Activated CD8-positive, alpha-beta memory T cell treated with anti-CD3 and anti-CD28 coated beads, Interleukin-2, amount 10 ng/mL, durations not matched to agents 7 days and 5 days (primary cell): Measurements from ENCODE around the gene HLA-A. TPM values are rescaled to one million over a fixed set of nuclear protein-coding genes. Genes with fewer than 3 reads are reported as not detected.

Source experiments
- ATAC-seq: fragments of 150-1000 bp; cut with Tn5 transposase; one replicate; pipeline ENCODE4 v1.10.0; 2021; ENCODE audit warnings: moderate library complexity
- CTCF ChIA-PET: fragments of 350-600 bp; sonication (Branson Sonifier 250); formaldehyde crosslinking; loops from one replicate; lab custom pipeline; 2021; ENCODE audit warnings: antibody characterized with exemption; lab: Charles Lee
- DNase-seq: peaks from one replicate; pipeline ENCODE4 v3.0.0-alpha.2; 2020
- H3K27ac Mint-ChIP-seq: one replicate; pipeline ENCODE4 v1.8.0; 2021; ENCODE audit warnings: mild to moderate bottlenecking, mixed read lengths
- H3K27me3 Mint-ChIP-seq: one replicate; pipeline ENCODE4 v1.8.0; 2021; ENCODE audit warnings: mixed read lengths
- H3K36me3 Mint-ChIP-seq: one replicate; pipeline ENCODE4 v1.8.0; 2021; ENCODE audit warnings: mild to moderate bottlenecking, mixed read lengths
- H3K4me1 Mint-ChIP-seq: one replicate; pipeline ENCODE4 v1.8.0; 2021; ENCODE audit warnings: mixed read lengths
- H3K4me3 Mint-ChIP-seq: one replicate; pipeline ENCODE4 v1.8.0; 2021; ENCODE audit warnings: mild to moderate bottlenecking, moderate library complexity, mixed read lengths
- H3K9me3 Mint-ChIP-seq: one replicate; pipeline ENCODE4 v1.8.0; 2022; ENCODE audit warnings: low read depth, mixed read lengths
- total RNA-seq, 2 experiments: library from RNA; stranded (reverse); gene quantifications; one replicate each; pipeline ENCODE4 v1.2.3, GENCODE V29; 2021

The HLA-A gene
- total RNA-seq, 2 experiments from 2014 or later: 1,622 to 2,021 TPM

- CTCF ChIA-PET: interaction anchor here (0.8 to 1.4 kb wide), 2 partner anchors 23 to 95 kb away, joined by 3 to 9 read pairs; no protein-coding TSS in a partner anchor
- H3K36me3 Mint-ChIP-seq: peaks cover 46% of the 10 kb centered on the region
- H3K27ac Mint-ChIP-seq: peak overlapping the region; percentile 99
- H3K9me3 Mint-ChIP-seq: peaks cover 2% of the 10 kb centered on the region
- no peaks in the 10 kb centered on the region for H3K27me3 Mint-ChIP-seq
- DNase-seq: no peak
- peak overlapping the region; percentile 88 for H3K4me3 Mint-ChIP-seq
- peaks cover 39% of the 10 kb centered on the region for H3K4me1 Mint-ChIP-seq
- no peak for ATAC-seq
These were observed 437 bp upstream of the HLA-A start for GRCh38 chr6:29941916-29942274.

DNA sequence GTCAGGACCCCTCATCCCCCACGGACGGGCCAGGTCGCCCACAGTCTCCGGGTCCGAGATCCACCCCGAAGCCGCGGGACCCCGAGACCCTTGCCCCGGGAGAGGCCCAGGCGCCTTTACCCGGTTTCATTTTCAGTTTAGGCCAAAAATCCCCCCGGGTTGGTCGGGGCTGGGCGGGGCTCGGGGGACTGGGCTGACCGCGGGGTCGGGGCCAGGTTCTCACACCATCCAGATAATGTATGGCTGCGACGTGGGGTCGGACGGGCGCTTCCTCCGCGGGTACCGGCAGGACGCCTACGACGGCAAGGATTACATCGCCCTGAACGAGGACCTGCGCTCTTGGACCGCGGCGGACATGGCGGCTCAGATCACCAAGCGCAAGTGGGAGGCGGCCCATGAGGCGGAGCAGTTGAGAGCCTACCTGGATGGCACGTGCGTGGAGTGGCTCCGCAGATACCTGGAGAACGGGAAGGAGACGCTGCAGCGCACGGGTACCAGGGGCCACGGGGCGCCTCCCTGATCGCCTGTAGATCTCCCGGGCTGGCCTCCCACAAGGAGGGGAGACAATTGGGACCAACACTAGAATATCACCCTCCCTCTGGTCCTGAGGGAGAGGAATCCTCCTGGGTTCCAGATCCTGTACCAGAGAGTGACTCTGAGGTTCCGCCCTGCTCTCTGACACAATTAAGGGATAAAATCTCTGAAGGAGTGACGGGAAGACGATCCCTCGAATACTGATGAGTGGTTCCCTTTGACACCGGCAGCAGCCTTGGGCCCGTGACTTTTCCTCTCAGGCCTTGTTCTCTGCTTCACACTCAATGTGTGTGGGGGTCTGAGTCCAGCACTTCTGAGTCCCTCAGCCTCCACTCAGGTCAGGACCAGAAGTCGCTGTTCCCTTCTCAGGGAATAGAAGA is 978 bp downstream of the HLA-A start:
- Mint-ChIP-seq H3K36me3 (peaks cover 56% of the 10 kb centered on the region), H3K4me1 (peaks cover 39% of the 10 kb centered on the region), H3K4me3 (peak overlapping the region; percentile 88), H3K27ac (peak overlapping the region; percentile 99), H3K9me3 (no peaks in the 10 kb centered on the region), H3K27me3 (no peaks in the 10 kb centered on the region)
- ATAC-seq (peak; percentile 2), DNase-seq (peak; percentile 62)
- CTCF ChIA-PET: no interaction called here

GRCh38 chr6:29945281-29945820 is 3.0 kb downstream of the HLA-A start:
- no peak for ATAC-seq
- no peaks in the 10 kb centered on the region for H3K9me3 Mint-ChIP-seq
- H3K36me3 Mint-ChIP-seq: peaks cover 60% of the 10 kb centered on the region
- DNase-seq: no peak
- CTCF ChIA-PET: interaction anchor here (1.1 kb wide), 1 partner anchor 96 kb away, joined by 3 read pairs; no protein-coding TSS in a partner anchor
- H3K4me3 Mint-ChIP-seq: peak overlapping the region; percentile 88
- no peaks in the 10 kb centered on the region for H3K27me3 Mint-ChIP-seq
- H3K4me1 Mint-ChIP-seq: peaks cover 35% of the 10 kb centered on the region
- H3K27ac Mint-ChIP-seq: peak overlapping the region; percentile 75

GRCh38 chr6:29946223-29947076 is 4.1 kb downstream of the HLA-A start:
- Mint-ChIP-seq H3K4me1 (peaks cover 27% of the 10 kb centered on the region), H3K36me3 (peaks cover 60% of the 10 kb centered on the region), H3K27me3 (no peaks in the 10 kb centered on the region), H3K27ac (peak overlapping the region; percentile 75), H3K4me3 (peak overlapping the region; percentile 88), H3K9me3 (no peaks in the 10 kb centered on the region)
- CTCF ChIA-PET: no interaction called here
- no peak for ATAC-seq
- no peak for DNase-seq

DNA sequence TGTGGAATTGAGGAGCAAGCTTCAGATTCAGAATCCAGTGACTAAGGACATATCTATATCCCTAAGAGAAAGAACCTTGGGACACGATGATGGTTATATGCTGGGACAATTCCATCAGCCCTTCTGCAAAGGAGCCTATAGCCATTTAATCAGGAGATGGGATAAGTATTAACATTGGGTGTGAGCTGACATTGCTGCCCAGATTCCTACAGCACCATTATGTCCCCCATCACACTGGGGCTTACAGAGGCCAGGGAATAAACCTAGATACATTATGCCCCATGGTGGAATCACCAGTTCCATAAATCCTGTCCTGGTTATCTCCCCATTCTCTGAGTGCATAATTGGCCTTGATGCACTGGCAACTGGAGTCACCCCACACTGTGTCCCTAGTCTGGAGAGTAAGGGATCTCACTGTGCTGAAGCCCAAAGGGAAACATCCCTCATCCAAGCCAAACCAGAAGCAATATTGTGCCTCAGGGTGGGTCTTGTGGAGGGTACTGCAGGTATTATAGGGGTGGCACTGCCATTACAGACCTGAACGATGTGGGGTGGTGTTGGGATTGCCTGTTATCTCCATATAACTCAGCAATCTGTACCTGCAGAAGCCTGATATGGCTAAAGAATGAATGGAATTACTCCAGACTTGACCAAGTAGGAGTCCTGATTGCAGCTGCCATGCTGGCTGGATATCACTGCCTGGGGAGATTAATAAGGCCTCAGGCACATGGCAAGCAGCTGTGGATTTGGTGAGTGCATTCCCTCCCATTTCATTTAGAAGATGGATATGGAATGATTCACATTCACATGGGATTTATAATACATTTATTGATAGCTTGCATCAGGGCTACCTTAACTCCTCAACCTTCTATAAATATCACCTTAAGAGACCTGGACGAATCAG is 5.0 kb downstream of the HLA-A start:
- no peak overlapping the region for H3K4me3 Mint-ChIP-seq
- no peaks in the 10 kb centered on the region for H3K27me3 Mint-ChIP-seq
- DNase-seq (no peak), ATAC-seq (no peak)
- CTCF ChIA-PET: no interaction called here
- H3K4me1 Mint-ChIP-seq: peaks cover 25% of the 10 kb centered on the region
- H3K27ac Mint-ChIP-seq: no peak overlapping the region
- no peaks in the 10 kb centered on the region for H3K9me3 Mint-ChIP-seq
- peaks cover 59% of the 10 kb centered on the region for H3K36me3 Mint-ChIP-seq

DNA sequence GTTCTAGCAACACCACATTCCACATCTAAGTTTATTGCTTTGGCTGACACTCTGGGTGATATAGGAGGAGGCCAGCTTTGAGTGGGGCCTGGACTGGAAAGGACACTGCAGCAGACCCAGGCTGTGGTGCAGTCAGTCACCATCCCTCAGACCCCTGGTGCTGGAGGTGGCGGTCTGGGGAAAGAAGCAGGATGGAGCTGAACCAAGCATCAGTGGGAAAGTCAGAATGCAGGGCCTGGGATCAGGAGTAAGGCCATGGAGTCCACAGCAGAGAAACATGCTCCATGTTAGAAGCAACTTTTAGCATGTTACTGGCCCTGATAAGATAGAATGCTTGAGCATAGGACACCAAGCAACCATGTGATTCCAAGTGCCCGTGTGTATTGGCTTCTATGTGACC is 5.9 kb downstream of the HLA-A start:
- H3K27ac Mint-ChIP-seq: no peak overlapping the region
- H3K9me3 Mint-ChIP-seq: no peaks in the 10 kb centered on the region
- no peak overlapping the region for H3K4me3 Mint-ChIP-seq
- DNase-seq (no peak), ATAC-seq (no peak)
- H3K4me1 Mint-ChIP-seq: peaks cover 25% of the 10 kb centered on the region
- H3K27me3 Mint-ChIP-seq: no peaks in the 10 kb centered on the region
- CTCF ChIA-PET: interaction anchor here (1.1 kb wide), 1 partner anchor 17 kb away, joined by 5 read pairs; no protein-coding TSS in a partner anchor
- H3K36me3 Mint-ChIP-seq: peaks cover 51% of the 10 kb centered on the region

GRCh38 chr6:29949934-29950333 is 7.6 kb downstream of the HLA-A start:
- Mint-ChIP-seq H3K4me1 (peaks cover 19% of the 10 kb centered on the region), H3K27me3 (no peaks in the 10 kb centered on the region), H3K36me3 (peaks cover 35% of the 10 kb centered on the region), H3K27ac (no peak overlapping the region), H3K9me3 (no peaks in the 10 kb centered on the region), H3K4me3 (no peak overlapping the region)
- ATAC-seq (no peak), DNase-seq (no peak)
- CTCF ChIA-PET: no interaction called here

GRCh38 chr6:29951882-29952281 is 9.6 kb downstream of the HLA-A start:
- peaks cover under 1% of the 10 kb centered on the region for H3K4me1 Mint-ChIP-seq
- ATAC-seq: no peak
- H3K9me3 Mint-ChIP-seq: no peaks in the 10 kb centered on the region

DNA sequence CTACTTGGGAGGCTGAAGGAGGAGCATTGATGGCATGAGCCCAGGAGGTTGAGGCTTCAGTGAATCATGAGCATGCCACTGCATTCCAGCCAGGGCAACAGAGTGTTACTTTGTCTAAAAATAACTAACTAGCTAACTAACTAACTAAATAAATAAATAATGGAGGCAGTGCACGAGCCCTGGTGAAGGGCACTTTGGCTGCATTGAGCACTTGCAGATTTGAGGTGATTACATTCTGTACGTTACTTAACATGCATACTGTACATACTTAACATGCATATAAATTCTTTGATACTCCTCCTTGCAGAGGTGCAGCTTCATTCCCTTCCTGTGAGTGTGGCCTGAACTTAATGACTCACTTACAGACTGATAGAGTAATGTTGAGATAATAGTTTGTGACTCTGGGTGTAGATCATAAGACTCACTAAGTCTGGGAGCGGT is 10.7 kb downstream of the HLA-A start:
- CTCF ChIA-PET: interaction anchor here (1.1 kb wide), 2 partner anchors 12 to 15 kb away, joined by 3 to 4 read pairs; no protein-coding TSS in a partner anchor
- DNase-seq (no peak), ATAC-seq (no peak)
- Mint-ChIP-seq H3K27ac (no peak overlapping the region), H3K4me3 (no peak overlapping the region), H3K9me3 (no peaks in the 10 kb centered on the region), H3K36me3 (peaks cover 7% of the 10 kb centered on the region), H3K4me1 (no peaks in the 10 kb centered on the region), H3K27me3 (no peaks in the 10 kb centered on the region)

More at GRCh38 chr6:29951882-29952281, 9.6 kb downstream of the HLA-A start:
- Mint-ChIP-seq H3K27me3 (no peaks in the 10 kb centered on the region), H3K27ac (no peak overlapping the region), H3K36me3 (peaks cover 15% of the 10 kb centered on the region), H3K4me3 (no peak overlapping the region)
- no peak for DNase-seq
- CTCF ChIA-PET: interaction anchor here (1.1 kb wide), 1 partner anchor 16 kb away, joined by 4 read pairs; no protein-coding TSS in a partner anchor

DNA sequence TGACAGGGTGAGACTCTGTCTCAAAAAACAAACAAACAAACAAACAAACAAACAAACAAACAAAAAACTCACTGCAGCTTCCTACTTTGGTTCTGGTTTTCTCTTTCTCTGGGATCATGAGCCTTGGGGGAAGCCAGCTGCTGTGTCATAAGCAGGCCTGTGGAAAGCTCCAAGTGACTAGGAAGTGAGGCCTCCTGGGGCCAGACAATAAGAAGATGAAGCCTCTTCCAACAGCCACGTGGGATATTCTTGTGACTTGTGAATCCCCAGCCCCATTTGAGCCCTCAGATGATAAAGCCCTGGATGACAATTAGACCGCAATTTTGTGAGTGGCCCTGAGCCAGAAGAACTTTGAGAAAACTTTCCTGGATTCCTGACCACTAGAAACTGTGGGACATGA is 11.4 kb downstream of the HLA-A start:
- H3K4me1 Mint-ChIP-seq: no peaks in the 10 kb centered on the region
- DNase-seq (no peak), ATAC-seq (no peak)
- H3K36me3 Mint-ChIP-seq: peaks cover under 1% of the 10 kb centered on the region
- CTCF ChIA-PET: no interaction called here
- H3K4me3 Mint-ChIP-seq: no peak overlapping the region
- H3K27me3 Mint-ChIP-seq: no peaks in the 10 kb centered on the region
- H3K9me3 Mint-ChIP-seq: no peaks in the 10 kb centered on the region
- no peak overlapping the region for H3K27ac Mint-ChIP-seq

DNA sequence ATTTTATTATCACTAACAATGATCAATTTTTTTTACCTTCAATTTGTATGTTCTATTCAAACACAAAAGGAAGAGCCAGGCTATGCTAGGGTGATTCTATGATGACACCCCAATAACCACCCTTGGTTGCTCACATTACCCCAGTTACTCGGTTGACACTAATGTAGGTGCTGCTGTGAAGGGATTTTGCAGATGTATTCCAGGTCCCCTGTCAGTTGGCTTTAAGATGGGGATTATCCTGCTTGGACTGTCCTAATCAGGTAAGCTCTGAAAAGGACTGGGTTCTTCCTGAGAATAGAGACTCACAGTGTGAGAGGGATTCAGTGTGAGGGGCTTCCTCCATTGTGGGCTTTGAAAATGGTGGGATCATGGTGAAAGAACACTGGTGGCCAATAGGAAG is 11.9 kb downstream of the HLA-A start:
- ATAC-seq (no peak), DNase-seq (no peak)
- Mint-ChIP-seq H3K4me3 (no peak overlapping the region), H3K9me3 (no peaks in the 10 kb centered on the region), H3K27ac (no peak overlapping the region), H3K4me1 (no peaks in the 10 kb centered on the region), H3K27me3 (no peaks in the 10 kb centered on the region), H3K36me3 (no peaks in the 10 kb centered on the region)
- CTCF ChIA-PET: no interaction called here

DNA sequence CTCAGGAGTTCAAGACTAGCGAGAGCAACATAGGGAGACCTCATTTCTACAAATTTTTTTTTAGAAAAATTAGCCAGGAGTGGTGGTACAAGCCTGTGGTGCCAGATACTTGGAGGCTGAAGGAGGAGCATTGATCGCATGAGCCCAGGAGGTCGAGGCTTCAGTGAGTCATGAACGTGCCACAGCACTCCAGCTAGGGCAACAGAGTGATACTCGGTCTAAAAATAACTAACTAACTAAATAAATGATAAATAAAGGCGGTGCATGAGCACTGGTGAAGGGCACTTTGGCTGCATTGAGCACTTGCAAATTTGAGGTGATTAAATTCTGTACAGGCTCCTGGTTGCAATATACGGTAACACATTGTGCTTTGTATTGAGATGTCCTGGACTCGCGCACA is 13.5 kb downstream of the HLA-A start:
- CTCF ChIA-PET: no interaction called here
- Mint-ChIP-seq H3K4me1 (no peaks in the 10 kb centered on the region), H3K4me3 (no peak overlapping the region), H3K27ac (no peak overlapping the region), H3K36me3 (no peaks in the 10 kb centered on the region), H3K27me3 (no peaks in the 10 kb centered on the region), H3K9me3 (no peaks in the 10 kb centered on the region)
- no peak for ATAC-seq
- no peak for DNase-seq
